Measurements from ENCODE around the gene C10orf62.
A peak's percentile ranks its signal among the peaks of the same experiment; 100 is the strongest.
"Not testable (repeated sequence)": the region's sequence is repeated elsewhere in the genome, so short reads cannot be mapped to it uniquely, and the experiment has no call there.

Gene C10orf62, protein sequence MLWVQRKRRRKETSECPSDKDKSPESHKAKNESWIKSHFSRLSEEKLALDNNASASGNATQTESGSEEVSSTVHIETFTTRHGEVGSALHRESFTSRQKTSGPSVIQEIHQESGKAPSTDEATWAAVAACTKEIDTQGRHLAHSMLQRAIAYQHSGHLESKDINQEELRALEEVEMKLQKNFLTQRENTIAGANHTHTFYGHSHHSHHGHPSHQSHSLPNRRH

DNA sequence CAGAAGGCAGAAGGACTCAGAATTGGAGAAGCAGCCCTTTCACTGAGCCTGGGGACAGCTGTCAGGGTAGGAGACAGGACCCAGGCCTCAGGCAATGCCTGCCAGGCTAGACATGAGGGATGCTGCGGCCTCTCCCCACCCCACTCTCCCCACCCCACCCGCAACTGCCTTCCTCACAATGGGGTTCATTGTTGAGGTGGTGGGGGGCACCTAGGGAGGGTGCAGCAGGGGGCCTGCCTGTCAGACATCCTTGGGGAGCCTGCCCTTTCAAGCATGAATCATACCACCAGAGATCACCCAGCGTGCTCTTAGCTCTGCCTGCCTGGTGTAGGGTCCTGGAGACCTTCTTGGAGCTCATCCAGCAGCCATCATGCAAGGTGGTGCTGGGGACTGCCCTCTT is at the start of gene C10orf62:
Gene C10orf62 (plus strand): TSS at position 243 of the 400 bp plus-strand sequence. CDS start 177 bp downstream, outside the sequence.
- DNase-seq (ENCODE audit: low read depth in 3 of 3): no peak

DNA sequence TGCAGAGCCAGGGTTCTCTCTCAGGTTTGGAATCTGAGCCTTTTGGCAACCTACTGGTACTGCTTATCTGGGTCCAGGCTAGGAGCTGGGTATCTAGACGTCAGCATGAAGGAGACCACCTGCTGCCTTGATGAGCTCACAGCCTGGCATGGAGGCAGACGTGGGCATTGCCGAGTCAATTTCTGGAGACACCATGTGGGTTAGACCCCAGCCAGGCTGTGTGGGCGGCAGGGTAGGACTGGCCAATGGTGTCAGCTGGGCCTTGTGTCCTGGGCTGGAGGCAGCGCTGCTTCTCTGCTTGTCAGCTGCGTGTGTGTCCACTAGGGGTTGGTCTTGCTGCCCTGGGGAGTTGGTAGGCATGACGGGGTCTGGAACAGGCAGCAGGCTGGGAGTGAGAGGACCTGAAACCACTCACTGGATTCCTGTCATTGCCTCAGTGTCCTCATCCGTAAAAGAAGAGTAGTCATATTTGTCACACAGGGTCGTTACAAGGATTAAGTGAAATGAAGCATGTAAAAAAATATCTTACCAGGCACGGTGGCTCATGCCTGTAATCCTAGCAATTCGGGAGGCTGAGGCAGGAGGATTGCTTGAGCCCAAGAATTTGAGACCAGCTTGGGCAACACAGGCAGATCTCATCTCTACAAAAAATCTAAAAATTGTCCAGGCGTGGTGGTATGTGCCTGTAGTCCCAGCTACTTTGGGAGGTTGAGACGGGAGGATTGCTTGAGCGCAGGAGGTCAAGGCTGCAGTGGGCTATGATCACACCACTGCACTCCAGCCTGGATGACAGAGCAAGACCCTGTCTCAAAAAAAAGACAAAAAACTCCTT is 48.6 kb upstream of the C10orf62 start:
- DNase-seq (ENCODE audit: low read depth in 3 of 3): no peak

DNA sequence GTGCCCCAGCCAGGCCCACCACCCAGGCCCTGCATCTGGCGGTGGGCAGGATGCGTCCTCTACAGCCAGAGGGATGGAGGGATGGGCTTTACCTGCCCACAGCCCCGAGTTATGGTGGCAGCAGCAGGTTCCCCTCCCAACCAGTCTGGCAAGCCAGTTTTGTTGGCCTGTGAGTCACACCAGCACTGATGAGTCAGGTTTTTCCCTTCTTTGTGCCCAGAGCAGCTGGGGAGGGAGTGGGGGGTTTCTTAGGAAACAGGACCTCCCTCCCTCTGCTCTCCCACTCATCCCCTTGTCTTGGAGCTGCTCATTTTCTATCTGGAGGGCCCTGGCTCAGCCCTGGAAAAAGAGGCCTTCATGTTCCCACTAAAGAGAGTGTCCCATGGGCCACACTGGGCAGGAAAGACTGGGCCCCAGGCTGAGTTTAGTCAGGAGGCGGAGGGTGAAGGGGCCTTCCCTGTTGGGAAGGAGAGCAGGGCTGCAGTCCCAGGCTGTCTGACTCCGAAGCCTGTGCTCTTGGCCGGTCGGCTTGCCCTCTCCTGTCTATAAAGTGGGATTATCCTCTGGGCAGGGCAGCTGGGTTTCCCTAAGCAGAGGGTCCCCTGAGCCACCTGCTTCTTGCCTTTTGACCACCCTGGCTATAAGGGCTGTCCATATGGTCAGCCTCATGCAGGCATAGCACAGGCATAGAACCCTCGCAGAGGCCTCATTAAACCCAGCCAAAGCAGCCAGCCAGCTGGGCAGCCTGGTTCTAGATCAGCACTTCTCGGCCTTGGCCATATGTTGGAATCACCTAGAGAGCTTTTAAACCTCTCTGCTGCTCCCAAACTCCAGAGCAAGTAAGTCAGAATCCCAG is 47.1 kb upstream of the C10orf62 start:
- peak; percentile 18 to 55 (median 22) for DNase-seq (ENCODE audit: low read depth in 3 of 3)

- peak; percentile 41 to 66 (median 42) for DNase-seq (ENCODE audit: low read depth in 3 of 3)
These were observed 46.4 kb upstream of the C10orf62 start for GRCh38 chr10:97543025-97543546.

GRCh38 chr10:97546456-97547270 is 42.9 kb upstream of the C10orf62 start:
- DNase-seq (ENCODE audit: low read depth in 3 of 3): no peak

DNA sequence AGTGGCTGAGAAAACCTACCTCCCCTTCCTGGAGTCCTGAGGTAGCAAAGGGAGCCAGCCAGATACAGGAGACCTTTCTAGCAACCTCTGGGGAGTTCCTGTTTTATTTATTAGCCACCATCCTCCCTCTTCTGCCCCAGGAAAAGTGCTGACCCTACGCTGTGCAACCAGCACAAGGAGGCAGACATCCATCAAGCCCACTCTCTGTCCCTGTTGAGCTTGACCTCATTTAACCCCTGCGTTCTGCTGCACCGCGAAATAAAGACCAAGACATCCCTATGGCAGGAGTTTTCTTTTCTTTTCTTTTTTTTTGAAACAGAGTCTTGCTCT is 42.3 kb upstream of the C10orf62 start:
- DNase-seq (ENCODE audit: low read depth in 3 of 3): no peak

DNA sequence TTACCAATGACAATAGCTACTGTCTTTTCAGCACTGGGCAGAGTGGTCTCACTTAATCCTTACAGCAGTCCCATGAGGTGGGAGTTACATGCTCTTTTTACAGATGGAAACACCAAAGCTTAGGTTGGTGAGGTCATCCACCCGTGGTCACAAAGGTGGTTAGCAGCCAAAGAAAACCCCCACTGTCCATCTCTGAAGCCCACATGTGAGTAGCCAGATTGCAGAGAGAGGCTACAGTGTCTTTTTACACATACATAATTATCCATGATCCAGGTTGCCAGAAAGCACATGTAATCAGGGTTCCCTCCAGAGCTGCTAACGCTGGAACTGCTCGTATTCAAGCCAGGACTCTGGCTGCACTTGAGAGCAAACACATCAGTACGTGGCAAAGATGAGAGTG is 41.6 kb upstream of the C10orf62 start:
- no peak for DNase-seq (ENCODE audit: low read depth in 3 of 3)

GRCh38 chr10:97548828-97549455 is 40.6 kb upstream of the C10orf62 start:
- DNase-seq (ENCODE audit: low read depth in 3 of 3): no peak

GRCh38 chr10:97549587-97550322 is 39.8 kb upstream of the C10orf62 start:
- no peak for DNase-seq (ENCODE audit: low read depth in 3 of 3)

DNA sequence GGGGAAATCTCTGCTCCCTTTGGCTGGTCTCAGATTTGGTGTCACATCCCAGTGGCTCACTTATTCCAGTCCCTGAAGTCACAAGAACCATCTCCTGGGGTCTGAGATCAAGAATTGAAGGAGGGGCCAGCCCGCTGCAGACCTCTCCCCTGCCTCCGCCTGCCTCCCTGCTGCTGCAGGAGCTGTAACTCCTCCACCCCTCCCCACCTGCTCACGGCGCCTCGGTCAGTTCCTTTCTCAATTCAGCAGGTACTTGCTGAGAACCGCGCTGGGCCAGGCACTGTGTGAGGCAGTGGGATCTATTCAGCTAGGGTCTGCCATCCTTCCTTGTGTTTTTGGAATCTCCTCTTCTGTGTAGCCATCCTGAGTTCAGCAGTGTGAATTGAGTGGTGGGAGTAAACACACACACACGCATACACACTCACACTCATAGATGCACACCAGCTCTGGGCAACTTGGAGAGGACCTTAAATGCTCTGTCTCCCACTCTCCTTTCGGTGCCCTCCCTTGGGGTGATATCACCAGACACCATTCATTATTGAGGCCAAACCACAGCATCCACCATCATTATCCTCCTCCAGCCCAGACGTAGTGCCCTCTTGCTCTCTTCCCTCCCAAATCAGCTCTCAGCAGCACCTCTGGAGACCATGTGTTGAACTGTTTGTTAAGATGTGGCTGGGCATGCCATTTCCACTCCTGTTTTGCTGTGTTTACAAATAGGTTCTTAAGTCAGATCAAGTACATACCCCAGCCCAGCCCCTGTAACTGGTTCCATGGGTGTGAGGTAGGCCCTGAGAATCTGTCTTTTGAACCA is 39.0 kb upstream of the C10orf62 start:
- no peak for DNase-seq (ENCODE audit: low read depth in 3 of 3)

GRCh38 chr10:97551271-97551670 is 38.2 kb upstream of the C10orf62 start:
- no peak for DNase-seq (ENCODE audit: low read depth in 3 of 3)

DNA sequence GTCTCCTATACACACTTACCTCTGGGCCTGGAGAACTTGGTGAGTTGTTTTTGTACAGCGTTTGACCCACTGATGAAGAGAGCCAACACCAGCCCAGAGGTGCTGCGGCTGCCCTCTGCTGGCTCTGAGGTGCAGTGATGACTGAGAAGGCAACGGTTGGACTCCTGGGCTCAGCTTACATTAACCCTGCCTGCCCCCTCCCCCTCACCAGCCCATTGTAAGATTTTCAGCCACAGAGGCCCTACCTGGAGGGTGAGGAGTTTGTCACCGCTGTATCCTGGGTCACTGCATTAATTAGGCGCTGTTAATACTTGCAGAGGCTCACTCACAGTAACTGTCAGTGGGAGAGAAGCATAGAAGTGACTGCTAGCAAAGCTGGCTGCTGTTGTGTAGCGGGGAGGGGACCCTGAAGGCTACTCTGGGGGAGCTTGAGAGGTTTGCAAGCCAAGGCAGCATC is 35.9 kb upstream of the C10orf62 start:
- DNase-seq (ENCODE audit: low read depth in 3 of 3): peak; percentile 38 to 62 (median 46)

GRCh38 chr10:97554336-97554735 is 35.2 kb upstream of the C10orf62 start:
- not testable (repeated sequence) for DNase-seq (ENCODE audit: low read depth in 3 of 3)

- DNase-seq (ENCODE audit: low read depth in 3 of 3): not testable (repeated sequence)
These were observed 34.0 kb upstream of the C10orf62 start for GRCh38 chr10:97555541-97555940.

GRCh38 chr10:97560731-97561381 is 28.7 kb upstream of the C10orf62 start:
- not testable (repeated sequence) for DNase-seq (ENCODE audit: low read depth in 3 of 3)

- DNase-seq (ENCODE audit: low read depth in 3 of 3): not testable (repeated sequence)
These were observed 28.0 kb upstream of the C10orf62 start for GRCh38 chr10:97561386-97562077.

GRCh38 chr10:97562329-97562728 is 27.2 kb upstream of the C10orf62 start:
- not testable (repeated sequence) for DNase-seq (ENCODE audit: low read depth in 3 of 3)

DNA sequence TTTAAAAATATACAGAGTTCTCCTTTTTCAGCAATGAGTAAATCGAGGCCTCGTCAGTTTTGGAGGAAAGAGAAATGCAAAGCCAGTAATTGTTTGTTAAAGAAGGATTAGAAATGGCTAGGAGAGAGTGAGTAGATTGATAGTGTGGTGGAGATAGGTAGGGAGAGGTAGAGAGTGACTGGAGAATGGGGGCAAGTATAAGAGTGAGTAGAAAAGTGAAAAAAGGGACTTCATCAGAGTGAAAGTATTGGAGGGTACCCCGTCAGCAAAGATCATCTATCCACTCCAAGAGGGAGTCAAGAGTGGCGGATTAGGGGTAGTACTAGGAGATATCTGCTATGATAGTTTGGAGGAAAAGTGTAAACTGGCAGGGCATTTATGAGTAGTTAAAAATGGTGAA is 26.2 kb upstream of the C10orf62 start:
- DNase-seq (ENCODE audit: low read depth in 3 of 3): no peak
